Cerebellar cortex (tissue), 1 donor: Measurements from ENCODE around the gene TK1.

ENCODE experiments used
- DNase-seq: peaks from one replicate; pipeline ENCODE4 v3.0.0-alpha.2; 2015; ENCODE audit warnings: low spot score

TK1 gene

GRCh38 chr17:78133971-78134898 is 52.6 kb downstream of the TK1 start:
- peak; percentile 68 for DNase-seq

DNA sequence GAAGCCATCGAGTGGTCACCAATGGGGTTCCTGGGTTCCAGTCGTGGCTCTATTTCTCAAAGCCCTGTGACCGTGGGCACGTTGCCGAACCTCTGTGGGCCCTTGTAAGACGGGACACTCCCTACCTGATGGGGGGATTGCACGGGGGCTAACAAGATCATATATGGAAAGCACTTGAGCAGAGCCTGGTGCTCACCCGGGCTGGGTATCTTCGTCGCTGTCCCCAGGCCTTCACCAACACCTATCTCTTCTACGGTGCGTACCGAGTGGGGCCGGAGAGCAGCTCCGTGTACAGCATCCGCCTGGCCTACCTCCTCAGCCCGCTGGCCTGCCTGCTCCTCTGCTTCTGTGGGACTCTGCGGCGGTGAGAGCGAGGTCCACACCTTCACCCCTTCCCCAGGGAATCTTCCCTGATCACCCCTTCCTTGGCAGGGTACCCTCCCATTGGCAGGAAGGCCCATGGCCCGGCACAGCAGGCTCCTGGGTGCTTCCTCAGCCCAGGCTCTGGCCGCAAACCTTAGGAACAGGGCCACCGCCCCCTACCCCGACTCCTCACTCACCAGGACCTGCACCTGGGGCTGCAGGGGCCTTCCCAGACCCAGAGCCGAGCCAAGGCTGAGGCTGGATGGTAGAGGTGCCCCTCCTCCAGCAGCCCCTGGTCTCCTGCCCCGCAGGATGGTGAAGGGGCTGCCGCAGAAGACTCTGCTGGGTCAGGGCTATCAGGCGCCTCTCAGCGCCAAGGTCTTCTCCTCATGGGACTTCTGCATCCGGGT is 53.5 kb downstream of the TK1 start:
- DNase-seq: no peak

GRCh38 chr17:78132767-78133178 is 54.1 kb downstream of the TK1 start:
- DNase-seq: no peak

DNA sequence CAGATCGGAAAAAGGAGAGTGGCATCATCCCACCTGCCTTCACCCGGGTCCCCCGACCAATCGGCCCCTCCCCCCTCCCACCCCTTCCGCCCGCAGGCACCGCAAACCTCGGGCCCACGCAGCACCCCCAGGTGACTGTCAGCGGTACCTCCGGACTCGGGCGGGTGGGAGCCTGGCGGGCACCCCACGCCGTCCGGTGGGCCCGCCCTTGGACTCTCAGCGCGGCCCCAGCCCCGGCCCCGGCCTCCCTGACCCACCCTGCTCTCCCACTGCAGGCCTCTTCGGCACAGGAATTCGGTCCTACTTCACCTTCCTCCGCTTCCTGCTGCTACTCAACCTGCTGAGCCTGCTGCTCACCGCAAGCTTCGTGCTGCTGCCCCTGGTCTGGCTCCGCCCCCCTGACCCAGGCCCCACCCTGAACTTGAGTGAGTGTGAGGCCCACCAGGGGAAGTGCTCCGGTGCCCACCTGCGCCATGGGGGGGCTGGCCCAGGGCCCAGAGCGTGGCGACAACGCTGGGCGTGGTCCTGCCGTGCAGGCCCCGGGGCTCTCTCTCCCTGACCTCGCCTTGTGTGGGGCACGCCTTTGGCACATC is 54.7 kb downstream of the TK1 start:
- DNase-seq: no peak

GRCh38 chr17:78131172-78132083 is 55.4 kb downstream of the TK1 start:
- DNase-seq: no peak

- DNase-seq: no peak
Observed at GRCh38 chr17:78130437-78131101, 56.3 kb downstream of the TK1 start, which contains the start of gene TMC8. TMC8 (plus strand) TSS chr17:78130771; CDS start chr17:78131589, 818 bp downstream.

DNA sequence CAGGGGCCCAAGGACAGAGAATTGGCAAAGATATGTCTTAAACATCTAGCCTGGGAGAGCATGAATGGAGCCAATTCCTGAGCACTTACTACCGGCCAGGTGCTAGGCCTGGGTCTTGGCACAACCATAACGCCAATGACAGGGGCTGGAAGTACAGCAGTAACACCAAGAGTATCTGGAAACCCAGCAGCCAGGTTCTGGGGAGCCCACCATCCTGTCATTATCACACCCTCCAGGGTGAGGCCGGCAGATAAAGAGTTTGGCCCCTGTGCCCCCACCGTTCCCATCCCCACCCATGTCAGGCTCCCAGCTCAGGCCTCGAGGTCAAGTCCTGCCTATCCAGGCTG is 56.8 kb downstream of the TK1 start:
- no peak for DNase-seq

DNA sequence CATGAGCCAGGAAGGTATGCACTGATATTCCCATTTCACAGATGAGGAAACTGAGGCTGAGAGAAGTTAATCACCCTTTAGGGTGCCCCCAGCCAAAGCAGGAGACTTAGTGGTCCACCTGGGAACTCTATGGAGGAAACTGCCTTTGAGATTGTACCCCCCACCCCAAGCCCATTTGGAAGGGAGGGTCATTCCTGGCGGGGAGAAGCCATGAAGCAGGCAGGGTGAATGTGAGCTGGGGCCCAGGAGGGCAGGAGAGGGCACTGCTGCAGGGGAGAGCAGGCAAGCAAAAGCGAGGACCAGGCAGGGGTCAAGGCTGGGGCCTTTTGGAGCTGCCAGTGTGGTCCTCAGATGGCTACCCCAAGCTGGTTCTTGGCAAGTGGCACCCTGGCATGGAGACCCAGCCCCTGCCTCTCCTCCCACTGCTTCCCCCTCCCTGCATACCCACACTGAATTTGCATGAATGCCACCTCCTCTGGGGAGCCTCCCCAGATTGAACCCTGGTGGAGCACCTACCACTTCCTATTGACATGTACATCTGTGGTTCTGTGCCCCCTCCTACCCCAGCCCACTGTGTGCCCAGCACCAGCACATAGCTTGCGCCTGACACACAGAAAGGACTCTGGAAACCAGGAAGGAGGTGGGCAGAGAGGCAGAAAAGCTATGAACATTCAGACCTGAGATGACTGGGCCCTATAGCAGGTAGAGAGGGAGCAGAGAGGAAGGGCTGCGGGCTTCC is 57.3 kb downstream of the TK1 start:
- no peak for DNase-seq

- no peak for DNase-seq
Observed at GRCh38 chr17:78128551-78129350, 58.1 kb downstream of the TK1 start, which contains the start of gene TMC6. TMC6 (minus strand) TSS chr17:78128755; CDS start chr17:78126832, 1,923 bp downstream.

DNA sequence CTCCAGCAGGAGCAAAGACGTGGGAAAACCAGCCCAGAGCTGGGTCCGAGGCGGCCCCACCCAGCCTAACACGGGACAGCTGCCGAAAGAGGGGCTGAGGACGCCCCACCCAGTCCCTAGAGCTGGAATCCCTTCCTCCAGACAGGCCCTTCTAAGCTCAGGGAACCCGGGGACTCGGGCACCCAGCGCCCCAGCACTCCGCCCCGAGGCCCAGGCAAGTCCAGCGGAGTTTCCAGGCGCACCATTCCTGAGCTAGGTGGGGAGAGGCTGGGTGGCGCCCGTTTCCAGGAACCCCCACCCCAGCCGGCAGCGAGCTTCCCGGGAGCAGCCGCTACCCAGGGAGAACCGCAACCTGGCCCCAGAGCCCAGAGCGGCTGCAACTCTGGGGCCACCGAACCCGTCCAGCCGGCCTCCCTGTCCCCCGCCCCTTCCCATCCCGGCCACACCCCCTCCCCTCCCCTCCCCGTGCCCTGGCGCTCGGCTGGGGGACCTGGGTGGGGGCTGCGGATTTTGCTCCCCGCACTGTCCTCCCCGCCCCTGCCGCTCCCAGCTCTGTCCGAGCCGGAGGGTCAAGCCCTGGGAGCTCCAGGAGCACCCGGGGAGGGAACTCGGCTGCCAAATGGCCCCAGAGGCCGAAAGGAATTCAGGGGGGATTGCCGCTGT is 58.8 kb downstream of the TK1 start:
- DNase-seq: no peak

- DNase-seq: no peak
Observed at GRCh38 chr17:78127239-78127887, 59.5 kb downstream of the TK1 start.

GRCh38 chr17:78126895-78127238 is 60.0 kb downstream of the TK1 start:
- DNase-seq: no peak

GRCh38 chr17:78125976-78126894 is 60.6 kb downstream of the TK1 start:
- no peak for DNase-seq

GRCh38 chr17:78125138-78125913 is 61.5 kb downstream of the TK1 start:
- DNase-seq: no peak

DNA sequence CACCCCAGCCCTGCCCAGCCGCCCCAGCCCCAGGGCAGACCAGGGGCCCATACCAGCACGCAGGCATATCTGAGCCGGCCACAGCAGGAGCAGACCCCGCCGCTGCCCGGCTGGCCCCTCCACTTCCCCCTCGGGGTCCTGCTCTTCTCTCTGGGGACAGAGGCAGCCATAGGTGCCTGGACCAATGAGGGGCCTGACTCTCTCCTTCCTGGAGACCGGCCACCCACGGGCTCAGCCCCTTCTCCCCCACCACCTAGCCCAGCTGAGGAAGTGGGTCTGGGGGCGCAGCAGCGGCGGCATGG is 62.1 kb downstream of the TK1 start:
- DNase-seq: no peak
